ENCODE data around the gene SMIM10. TPM values are rescaled to one million over a fixed set of nuclear protein-coding genes. Genes with fewer than 3 reads are reported as not detected.
"Not testable (repeated sequence)": the region's sequence is repeated elsewhere in the genome, so short reads cannot be mapped to it uniquely, and the experiment has no call there.

The SMIM10 gene
- total RNA-seq, 1 experiment from 2014 or later, result not detected

DNA sequence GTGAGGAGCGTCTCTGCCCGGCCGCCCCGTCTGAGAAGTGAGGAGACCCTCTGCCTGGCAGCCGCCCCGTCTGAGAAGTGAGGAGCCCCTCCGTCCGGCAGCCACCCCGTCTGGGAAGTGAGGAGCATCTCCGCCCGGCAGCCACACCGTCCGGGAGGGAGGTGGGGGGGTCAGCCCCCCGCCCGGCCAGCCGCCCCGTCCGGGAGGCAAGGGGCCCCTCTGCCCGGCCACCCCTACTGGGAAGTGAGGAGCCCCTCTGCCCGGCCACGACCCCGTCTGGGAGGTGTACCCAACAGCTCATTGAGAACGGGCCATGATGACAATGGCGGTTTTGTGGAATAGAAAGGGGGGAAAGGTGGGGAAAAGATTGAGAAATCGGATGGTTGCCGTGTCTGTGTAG is 30.4 kb upstream of the SMIM10 start:
- RAD21 ChIA-PET (ENCODE audit: low non-redundant PET in 1 of 2, low total read pairs in 2 of 2, uncharacterized antibody in 2 of 2, unreplicated experiment in 2 of 2); H3K79me2 ChIP-seq (ENCODE audit: insufficient read depth, low read length); H3K4me1 ChIP-seq (ENCODE audit: control insufficient read depth in 1 of 2, insufficient read depth in 2 of 2, low read length in 2 of 2); H3K4me2 ChIP-seq (ENCODE audit: low read length); H3K9me2 ChIP-seq (ENCODE audit: insufficient read depth); H3K27me3 ChIP-seq (ENCODE audit: insufficient read depth, low read length); BruUV-seq (replicated peaks); POLR2A ChIA-PET; H3K4me3 ChIP-seq (replicated peaks in 1 of 2; ENCODE audit: low read depth in 1 of 2, low read length in 2 of 2); H3K36me3 ChIP-seq (ENCODE audit: control insufficient read depth in 1 of 2, insufficient read depth in 2 of 2, low read length in 2 of 2); CTCF ChIA-PET; DNase-seq (ENCODE audit: low read depth, low spot score); H2AFZ ChIP-seq (ENCODE audit: low read depth, low read length, poor library complexity, severe bottlenecking); intact Hi-C loops (cut with micrococcal nuclease); H3K9ac ChIP-seq (ENCODE audit: low read length); ATAC-seq; H4K20me1 ChIP-seq (ENCODE audit: insufficient read depth); H3K9me3 ChIP-seq (ENCODE audit: control insufficient read depth in 1 of 2, insufficient read depth in 1 of 2, low read depth in 1 of 2, low read length in 2 of 2); H3K27ac ChIP-seq (ENCODE audit: low read depth, low read length): not testable (repeated sequence)

DNA sequence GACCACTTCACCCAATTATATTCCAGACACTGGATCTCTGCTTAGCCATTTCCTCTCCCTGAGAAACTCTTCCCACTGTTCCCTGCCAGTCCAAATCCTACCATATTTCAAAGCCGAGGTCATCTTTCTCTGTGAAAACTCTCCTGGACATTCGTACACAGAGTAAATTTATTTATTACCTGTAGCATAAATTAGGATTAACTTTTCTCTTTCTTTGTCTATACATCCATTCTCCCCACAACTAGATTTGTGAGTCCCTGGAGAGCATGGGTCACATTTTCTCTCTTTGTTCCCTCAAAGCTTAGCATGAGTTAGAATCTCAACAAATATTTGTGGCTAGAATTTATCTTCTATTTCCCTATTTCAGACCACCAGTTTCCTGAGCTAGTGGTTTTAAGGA is 27.8 kb upstream of the SMIM10 start:
- no peak for TF ChIP-seq ELF1 (IDR thresholded peaks at IDR 0.05; ENCODE audit: borderline replicate concordance, low read depth)
- TF ChIP-seq, protein P1, sequence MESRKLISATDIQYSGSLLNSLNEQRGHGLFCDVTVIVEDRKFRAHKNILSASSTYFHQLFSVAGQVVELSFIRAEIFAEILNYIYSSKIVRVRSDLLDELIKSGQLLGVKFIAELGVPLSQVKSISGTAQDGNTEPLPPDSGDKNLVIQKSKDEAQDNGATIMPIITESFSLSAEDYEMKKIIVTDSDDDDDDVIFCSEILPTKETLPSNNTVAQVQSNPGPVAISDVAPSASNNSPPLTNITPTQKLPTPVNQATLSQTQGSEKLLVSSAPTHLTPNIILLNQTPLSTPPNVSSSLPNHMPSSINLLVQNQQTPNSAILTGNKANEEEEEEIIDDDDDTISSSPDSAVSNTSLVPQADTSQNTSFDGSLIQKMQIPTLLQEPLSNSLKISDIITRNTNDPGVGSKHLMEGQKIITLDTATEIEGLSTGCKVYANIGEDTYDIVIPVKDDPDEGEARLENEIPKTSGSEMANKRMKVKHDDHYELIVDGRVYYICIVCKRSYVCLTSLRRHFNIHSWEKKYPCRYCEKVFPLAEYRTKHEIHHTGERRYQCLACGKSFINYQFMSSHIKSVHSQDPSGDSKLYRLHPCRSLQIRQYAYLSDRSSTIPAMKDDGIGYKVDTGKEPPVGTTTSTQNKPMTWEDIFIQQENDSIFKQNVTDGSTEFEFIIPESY (IDR thresholded peaks at IDR 0.05; ENCODE audit: extremely low read depth, insufficient replicate concordance, low read length), result no peak
- TF ChIP-seq ZNF274 (IDR thresholded peaks at IDR 0.05; ENCODE audit: low read depth, low read length), result no peak
- no peak for TF ChIP-seq TCF7L2 (IDR thresholded peaks at IDR 0.05; ENCODE audit: borderline replicate concordance, extremely low read depth, insufficient read depth, insufficient read length)
- TF ChIP-seq EGR1 (IDR thresholded peaks at IDR 0.05; ENCODE audit: low read depth), result no peak
- TF ChIP-seq SRF (IDR thresholded peaks at IDR 0.05; ENCODE audit: low read depth), result no peak
- TF ChIP-seq CBX3 (IDR thresholded peaks at IDR 0.05; ENCODE audit: low read depth), result no peak
- no peak for TF ChIP-seq SP1 (IDR thresholded peaks at IDR 0.05; ENCODE audit: low read depth)
- no peak for TF ChIP-seq RAD21 (IDR thresholded peaks at IDR 0.05; ENCODE audit: low read depth)
- TF ChIP-seq YY1 (IDR thresholded peaks at IDR 0.05; ENCODE audit: extremely low read depth, insufficient replicate concordance, low read depth, low read length), result no peak
- TF ChIP-seq POLR2A (IDR thresholded peaks at IDR 0.05; ENCODE audit: borderline replicate concordance, extremely low read depth, insufficient read depth, insufficient read length), result no peak
- no peak for TF ChIP-seq JUND (IDR thresholded peaks at IDR 0.05)
- Histone ChIP-seq H3K4me1 (ENCODE audit: control insufficient read depth in 1 of 2, insufficient read depth in 2 of 2, low read length in 2 of 2) (peaks cover 3 to 10% of the 10 kb centered on the region in 2 experiments; a peak in 2 of 4 replicates), H2AFZ (ENCODE audit: low read depth, low read length, poor library complexity, severe bottlenecking) (no peak overlapping the region), H3K27me3 (ENCODE audit: insufficient read depth, low read length) (no peaks in the 10 kb centered on the region), H3K4me3 (replicated peaks in 1 of 2; ENCODE audit: low read depth in 1 of 2, low read length in 2 of 2) (no peak overlapping the region), H4K20me1 (ENCODE audit: insufficient read depth) (no peaks in the 10 kb centered on the region), H3K9ac (ENCODE audit: low read length) (no peak overlapping the region), H3K9me2 (ENCODE audit: insufficient read depth) (no peaks in the 10 kb centered on the region), H3K4me2 (ENCODE audit: low read length) (no peak overlapping the region), H3K79me2 (ENCODE audit: insufficient read depth, low read length) (no peaks in the 10 kb centered on the region), H3K9me3 (ENCODE audit: control insufficient read depth in 1 of 2, insufficient read depth in 1 of 2, low read depth in 1 of 2, low read length in 2 of 2) (no peaks in the 10 kb centered on the region), H3K27ac (ENCODE audit: low read depth, low read length) (no peak overlapping the region), H3K36me3 (ENCODE audit: control insufficient read depth in 1 of 2, insufficient read depth in 2 of 2, low read length in 2 of 2) (no peaks in the 10 kb centered on the region)
- ChIA-PET RAD21 (ENCODE audit: low non-redundant PET in 1 of 2, low total read pairs in 2 of 2, uncharacterized antibody in 2 of 2, unreplicated experiment in 2 of 2) (no interaction called here), CTCF (no interaction called here), POLR2A (no interaction called here)
- intact Hi-C loops (cut with micrococcal nuclease), result no loop called here
- ATAC-seq (no peak), DNase-seq (ENCODE audit: low read depth, low spot score) (no peak)
- no TSS peak for BruUV-seq (replicated peaks)
